GM19324 (cell line): ENCODE results near the gene RABEP1.
"Not testable (repeated sequence)": the region's sequence is repeated elsewhere in the genome, so short reads cannot be mapped to it uniquely, and the experiment has no call there.

Experiments
- ATAC-seq: cut with Tn5 transposase; IDR thresholded peaks from one replicate; pipeline ENCODE4 v1.9.1; 2021; ENCODE audit warnings: mild to moderate bottlenecking, moderate library complexity; ENCODE audit not compliant: unreplicated experiment, low FRiP score

Gene RABEP1, protein sequence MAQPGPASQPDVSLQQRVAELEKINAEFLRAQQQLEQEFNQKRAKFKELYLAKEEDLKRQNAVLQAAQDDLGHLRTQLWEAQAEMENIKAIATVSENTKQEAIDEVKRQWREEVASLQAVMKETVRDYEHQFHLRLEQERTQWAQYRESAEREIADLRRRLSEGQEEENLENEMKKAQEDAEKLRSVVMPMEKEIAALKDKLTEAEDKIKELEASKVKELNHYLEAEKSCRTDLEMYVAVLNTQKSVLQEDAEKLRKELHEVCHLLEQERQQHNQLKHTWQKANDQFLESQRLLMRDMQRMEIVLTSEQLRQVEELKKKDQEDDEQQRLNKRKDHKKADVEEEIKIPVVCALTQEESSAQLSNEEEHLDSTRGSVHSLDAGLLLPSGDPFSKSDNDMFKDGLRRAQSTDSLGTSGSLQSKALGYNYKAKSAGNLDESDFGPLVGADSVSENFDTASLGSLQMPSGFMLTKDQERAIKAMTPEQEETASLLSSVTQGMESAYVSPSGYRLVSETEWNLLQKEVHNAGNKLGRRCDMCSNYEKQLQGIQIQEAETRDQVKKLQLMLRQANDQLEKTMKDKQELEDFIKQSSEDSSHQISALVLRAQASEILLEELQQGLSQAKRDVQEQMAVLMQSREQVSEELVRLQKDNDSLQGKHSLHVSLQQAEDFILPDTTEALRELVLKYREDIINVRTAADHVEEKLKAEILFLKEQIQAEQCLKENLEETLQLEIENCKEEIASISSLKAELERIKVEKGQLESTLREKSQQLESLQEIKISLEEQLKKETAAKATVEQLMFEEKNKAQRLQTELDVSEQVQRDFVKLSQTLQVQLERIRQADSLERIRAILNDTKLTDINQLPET

GRCh38 chr17:5281814-5282641 lies at the start of gene RABEP1:
Gene RABEP1, plus strand, starts transcription at chr17:5282284. Its CDS starts 203 bp downstream, at chr17:5282487.
- ATAC-seq = peak; percentile 89

DNA sequence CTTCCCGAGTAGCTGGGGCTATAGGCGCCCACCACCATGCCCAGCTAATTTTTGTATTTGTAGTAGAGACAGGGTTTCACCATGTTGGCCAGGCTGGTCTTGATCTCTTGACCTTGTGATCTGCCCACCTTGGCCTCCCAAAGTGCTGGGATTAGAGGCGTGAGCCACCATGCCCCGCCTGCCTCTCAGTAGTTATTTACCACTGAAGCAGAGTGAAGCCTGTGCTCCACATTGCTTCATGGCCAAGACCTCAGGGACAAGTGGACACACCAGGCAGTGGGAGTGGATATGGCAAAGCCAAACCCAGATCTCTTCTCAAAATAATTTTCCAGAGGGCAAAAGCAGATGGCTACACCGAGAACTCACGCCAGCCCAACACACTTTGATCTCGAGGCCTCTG lies 48.6 kb upstream of the RABEP1 start:
- not testable (repeated sequence) for ATAC-seq

DNA sequence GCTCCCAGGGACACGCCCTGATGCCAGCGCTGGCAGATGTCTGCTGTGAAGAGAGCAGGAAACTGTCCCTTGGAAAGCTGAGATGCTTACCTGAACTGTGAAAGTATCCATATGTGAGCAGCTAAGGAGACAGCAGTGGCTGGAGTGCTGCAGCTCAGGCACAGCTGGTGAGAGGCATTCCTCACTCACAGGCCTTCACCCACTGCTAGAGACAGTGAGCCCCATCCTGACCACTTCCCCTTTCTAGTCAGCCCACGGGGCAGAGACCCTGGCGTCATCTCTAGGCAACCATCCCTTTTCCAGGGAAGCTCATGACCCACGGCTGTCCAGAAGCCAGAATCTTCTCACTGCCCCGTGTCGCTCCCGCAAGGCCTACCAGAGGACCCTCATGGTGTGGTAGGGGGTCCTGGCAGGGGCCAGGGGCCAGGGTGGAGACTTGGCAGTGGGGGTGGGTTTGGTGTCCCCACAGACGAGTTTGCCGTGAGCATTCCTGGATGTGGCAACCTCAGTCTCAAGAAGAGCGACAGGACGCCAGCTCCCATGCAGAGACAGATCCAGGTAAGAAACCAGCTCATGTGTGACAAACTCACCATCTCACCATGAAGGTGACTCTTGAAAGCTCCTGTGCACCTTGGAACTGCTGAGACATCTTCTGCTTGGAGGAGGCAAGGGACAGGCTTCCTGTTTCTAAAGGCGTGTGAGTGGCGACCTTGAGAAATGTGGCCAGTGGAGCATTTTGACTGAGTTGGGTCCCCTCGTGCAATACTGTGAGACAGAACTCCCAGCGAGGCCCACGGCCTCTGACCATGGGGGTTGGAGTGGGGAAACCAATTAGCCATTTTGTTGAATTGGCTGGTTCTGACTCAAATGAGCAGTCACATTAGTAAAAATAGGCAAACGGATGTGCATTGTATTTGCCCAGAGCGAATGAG lies 47.2 kb upstream of the RABEP1 start, which contains the start of gene SCIMP:
Gene SCIMP (minus strand): TSS at position 216 of the 932 bp plus-strand sequence. CDS start 105 bp downstream, at position 111.
- no peak for ATAC-seq

- ATAC-seq = no peak
Measured at GRCh38 chr17:5236938-5237540, 45.0 kb upstream of the RABEP1 start.

- peak; percentile 28 for ATAC-seq
Measured at GRCh38 chr17:5237541-5238016, 44.5 kb upstream of the RABEP1 start.

DNA sequence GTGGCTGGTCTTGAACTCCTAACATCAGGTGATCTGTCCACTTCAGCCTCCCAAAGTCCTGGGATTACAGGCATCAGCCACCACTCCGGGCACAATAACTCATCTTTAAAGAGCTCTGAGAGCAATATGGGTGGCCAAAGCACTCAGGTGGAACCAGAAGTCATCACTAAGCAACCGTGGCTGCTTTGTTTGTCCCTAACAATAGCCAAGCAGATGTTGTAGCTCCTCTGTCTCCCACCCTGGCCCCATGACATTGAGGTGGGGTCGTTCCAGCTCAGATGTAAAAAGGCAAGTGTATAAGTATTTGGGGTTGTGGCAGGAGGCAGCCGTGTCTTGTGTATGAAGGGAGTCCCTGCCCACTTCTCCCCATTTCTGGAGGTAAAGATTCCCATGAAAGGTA lies 43.8 kb upstream of the RABEP1 start:
- ATAC-seq = no peak

- ATAC-seq = not testable (repeated sequence)
Measured at GRCh38 chr17:5239769-5240168, 42.3 kb upstream of the RABEP1 start.

DNA sequence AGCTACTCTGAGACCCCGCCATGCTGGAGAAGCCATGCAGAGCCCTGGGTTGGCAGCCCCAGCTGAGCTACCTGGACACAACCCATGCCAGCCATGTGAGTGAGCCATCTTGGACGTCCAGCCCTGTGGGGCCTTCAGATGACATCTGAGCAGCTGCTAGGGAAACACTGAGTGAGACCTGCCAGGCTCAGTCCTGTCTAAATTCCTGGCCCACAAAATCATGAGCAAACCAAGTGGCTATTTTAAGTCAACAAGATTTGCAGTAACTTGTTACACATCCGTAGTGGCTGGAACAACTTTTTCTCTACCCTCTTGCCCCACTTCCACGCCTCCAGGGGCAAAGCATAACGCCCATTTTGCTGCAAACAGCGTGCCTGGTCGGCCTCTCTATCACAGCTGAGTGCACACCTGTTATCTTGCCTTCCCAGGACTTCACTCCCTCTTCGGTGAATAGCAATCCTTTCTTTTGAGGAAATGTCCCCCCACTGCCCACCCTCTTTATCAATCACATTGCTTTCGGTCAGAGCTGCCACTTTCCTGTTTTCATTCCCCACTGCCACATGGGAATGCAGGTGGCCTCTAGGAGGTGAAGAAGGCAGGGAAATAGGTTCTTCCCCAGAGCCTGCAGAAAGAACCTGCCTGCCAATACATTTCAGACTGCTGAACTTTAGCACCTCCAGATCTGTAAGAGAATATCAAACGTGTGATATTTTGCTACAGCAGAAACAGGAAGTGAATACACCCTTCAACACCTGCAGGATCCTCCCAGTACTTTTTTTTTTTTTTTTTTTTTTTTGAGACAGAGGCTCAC lies 40.0 kb upstream of the RABEP1 start:
- ATAC-seq = peak; percentile 50

GRCh38 chr17:5247621-5248020 lies 34.5 kb upstream of the RABEP1 start:
- no peak for ATAC-seq

GRCh38 chr17:5248821-5249479 lies 33.1 kb upstream of the RABEP1 start:
- no peak for ATAC-seq

DNA sequence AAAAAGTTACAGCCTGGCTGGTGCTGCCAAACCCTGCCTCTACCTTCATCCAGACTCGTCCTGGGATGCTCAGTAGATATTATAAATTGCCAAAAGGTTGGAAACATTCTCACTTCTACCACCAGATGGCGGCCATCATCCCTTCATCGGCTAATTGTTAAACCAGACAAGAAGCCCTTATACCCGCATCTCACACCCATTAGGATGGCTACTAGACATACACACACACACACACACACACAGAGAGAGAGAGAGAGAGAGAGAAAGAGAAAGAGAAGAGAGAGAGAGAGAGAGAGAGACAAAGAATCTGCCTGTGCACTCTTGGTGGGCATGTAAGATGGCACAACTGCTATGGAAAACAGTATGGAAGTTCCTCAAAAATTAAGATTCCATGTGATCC lies 32.5 kb upstream of the RABEP1 start:
- no peak for ATAC-seq

DNA sequence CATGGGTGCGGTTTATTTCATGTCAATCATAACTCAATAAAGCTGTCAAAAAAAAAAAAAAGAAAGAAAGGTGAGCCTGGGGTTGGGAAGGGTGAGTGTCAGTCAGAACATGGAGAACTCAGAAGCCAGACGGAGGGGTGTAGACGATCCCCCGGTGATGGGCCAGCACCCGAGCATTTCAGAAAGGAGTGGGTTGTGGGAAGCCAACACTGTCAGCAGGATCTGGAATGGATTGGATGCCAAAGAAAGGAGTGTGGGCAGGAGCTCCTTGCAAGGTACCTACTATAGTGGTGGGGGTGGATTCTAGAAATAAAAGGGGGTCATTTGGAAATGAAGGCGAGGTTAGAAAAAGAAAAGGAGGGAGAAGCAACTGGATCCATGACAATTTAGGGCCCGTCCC lies 27.7 kb upstream of the RABEP1 start:
- no peak for ATAC-seq

- ATAC-seq = no peak
Measured at GRCh38 chr17:5254903-5255521, 27.1 kb upstream of the RABEP1 start.

GRCh38 chr17:5257124-5257523 lies 25.0 kb upstream of the RABEP1 start:
- ATAC-seq = no peak

DNA sequence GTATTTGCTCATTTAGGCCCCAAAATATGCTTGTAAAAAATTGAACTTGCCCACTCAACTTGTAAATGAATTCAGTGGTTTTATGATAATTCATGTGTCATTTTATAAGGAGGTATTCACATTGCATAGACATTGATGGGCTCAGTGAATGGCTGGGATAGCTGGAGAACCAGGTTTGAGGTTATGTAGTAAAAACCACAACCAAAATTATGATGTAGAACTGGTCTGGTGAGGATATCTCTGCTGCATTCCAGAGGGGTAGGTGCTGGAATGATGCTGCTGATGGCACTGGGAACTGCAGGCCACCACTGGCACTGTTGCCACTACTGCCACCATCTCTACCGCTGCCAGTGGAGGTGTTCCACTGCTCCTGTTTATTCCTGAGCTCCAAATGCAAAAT lies 21.5 kb upstream of the RABEP1 start:
- no peak for ATAC-seq

- ATAC-seq = no peak
Measured at GRCh38 chr17:5262416-5262991, 19.6 kb upstream of the RABEP1 start.

DNA sequence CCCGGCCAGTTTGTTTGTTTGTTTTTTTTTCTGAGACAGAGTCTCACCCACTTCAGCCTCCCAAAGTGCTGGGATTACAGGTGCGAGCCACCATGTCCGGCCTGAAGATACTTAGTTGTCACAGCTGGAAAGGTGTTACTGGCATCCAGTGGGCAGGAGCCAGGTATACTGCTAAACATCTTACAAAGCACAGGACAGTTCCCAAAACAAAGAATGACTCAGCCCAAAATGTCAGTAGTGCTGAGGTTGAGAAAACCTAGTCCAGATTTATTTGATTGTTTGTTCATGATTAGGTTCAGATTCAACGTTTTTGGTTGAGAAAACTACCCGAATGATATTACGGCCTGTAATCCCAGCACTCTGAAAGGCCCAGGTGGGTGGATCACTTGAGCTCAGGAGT lies 18.6 kb upstream of the RABEP1 start:
- no peak for ATAC-seq
